Activated CD4-positive, alpha-beta memory T cell treated with anti-CD3 and anti-CD28 coated beads for 36 hours (primary cell): ENCODE measurements around the gene ADPRS. TPM values are rescaled to one million over a fixed set of nuclear protein-coding genes. Genes with fewer than 3 reads are reported as not detected.

Experiments used
- CTCF ChIA-PET: fragments of 350-600 bp; sonication (Branson Sonifier 250); formaldehyde crosslinking; loops from one replicate; lab custom pipeline; 2021; ENCODE audit warnings: antibody characterized with exemption, inconsistent platforms; lab: Charles Lee
- POLR2A ChIA-PET: fragments of 350-600 bp; sonication (Branson Sonifier 250); formaldehyde crosslinking; loops from one replicate; lab custom pipeline; 2021; ENCODE audit warnings: antibody characterized with exemption; lab: Charles Lee
- DNase-seq: peaks from one replicate; pipeline ENCODE4 v3.0.0-alpha.2; 2020
- H3K27ac Mint-ChIP-seq: one replicate; pipeline ENCODE4 v1.8.0; 2021; ENCODE audit warnings: mixed read lengths
- H3K27me3 Mint-ChIP-seq: one replicate; pipeline ENCODE4 v1.8.0; 2021; ENCODE audit warnings: mixed read lengths
- H3K36me3 Mint-ChIP-seq: one replicate; pipeline ENCODE4 v1.8.0; 2021; ENCODE audit warnings: mixed read lengths
- H3K4me1 Mint-ChIP-seq: one replicate; pipeline ENCODE4 v1.8.0; 2021; ENCODE audit warnings: low read depth, mixed read lengths
- H3K4me3 Mint-ChIP-seq: one replicate; pipeline ENCODE4 v1.8.0; 2021; ENCODE audit warnings: mild to moderate bottlenecking, mixed read lengths
- H3K9me3 Mint-ChIP-seq: one replicate; pipeline ENCODE4 v1.8.0; 2021; ENCODE audit warnings: mixed read lengths
- intact Hi-C: fragments of 100-400 bp; cut with micrococcal nuclease; formaldehyde crosslinking; loops from one replicate; pipeline ENCODE4 v1.15.1; 2023
- total RNA-seq, 2 experiments: library from RNA; stranded (reverse); gene quantifications; one replicate each; pipeline ENCODE4 v1.2.3, GENCODE V29; 2021

Gene ADPRS
- 10 to 100 TPM; 33.3 TPM for total RNA-seq

GRCh38 chr1:36088577-36089392 lies at the start of gene ADPRS:
ADPRS (plus strand) TSS chr1:36088892; CDS start chr1:36088905, 13 bp downstream.
- no peaks in the 10 kb centered on the region for H3K9me3 Mint-ChIP-seq
- intact Hi-C loops, result loop anchor here (1.0 to 2.0 kb wide), 4 partner anchors 146 to 280 kb away; partner anchors contain the start of genes AGO1, AGO3 and AGO4
- CTCF ChIA-PET, result interaction anchor here (0.6 to 0.7 kb wide), 3 partner anchors 61 to 331 kb away, joined by 3 to 4 read pairs (median 3); no protein-coding TSS in a partner anchor
- POLR2A ChIA-PET, result interaction anchor here (1.2 kb wide), 1 partner anchor 157 kb away, joined by 3 read pairs; no protein-coding TSS in a partner anchor
- peak within 1 kb of the TSS; percentile 89 for H3K4me3 Mint-ChIP-seq
- H3K27ac Mint-ChIP-seq, result peak within 1 kb of the TSS; percentile 82
- DNase-seq, result peak; percentile 94
- H3K4me1 Mint-ChIP-seq, result peaks cover 15% of the 10 kb centered on the region
- peaks cover 11% of the 10 kb centered on the region for H3K36me3 Mint-ChIP-seq
- H3K27me3 Mint-ChIP-seq, result peaks cover 13% of the 10 kb centered on the region

- H3K4me3 Mint-ChIP-seq, result no peak overlapping the region
- no peak overlapping the region for H3K27ac Mint-ChIP-seq
- ChIA-PET POLR2A (no interaction called here), CTCF (no interaction called here)
- intact Hi-C loops, result no loop called here
- H3K36me3 Mint-ChIP-seq, result peaks cover 24% of the 10 kb centered on the region
- H3K27me3 Mint-ChIP-seq, result no peaks in the 10 kb centered on the region
- DNase-seq, result no peak
- H3K4me1 Mint-ChIP-seq, result no peaks in the 10 kb centered on the region
- H3K9me3 Mint-ChIP-seq, result no peaks in the 10 kb centered on the region
Measured at GRCh38 chr1:36040238-36040637, 48.5 kb upstream of the ADPRS start.

- Mint-ChIP-seq H3K36me3 (peaks cover 24% of the 10 kb centered on the region), H3K27me3 (no peaks in the 10 kb centered on the region), H3K4me3 (no peak overlapping the region), H3K4me1 (no peaks in the 10 kb centered on the region), H3K27ac (no peak overlapping the region), H3K9me3 (peaks cover 3% of the 10 kb centered on the region)
- CTCF ChIA-PET, result no interaction called here
- no peak for DNase-seq
- POLR2A ChIA-PET, result no interaction called here
- intact Hi-C loops, result no loop called here
Measured at GRCh38 chr1:36051821-36052220, 36.9 kb upstream of the ADPRS start.

GRCh38 chr1:36053978-36054377 lies 34.7 kb upstream of the ADPRS start:
- no peak for DNase-seq
- Mint-ChIP-seq H3K27ac (no peak overlapping the region), H3K4me3 (no peak overlapping the region), H3K36me3 (peaks cover 9% of the 10 kb centered on the region), H3K27me3 (no peaks in the 10 kb centered on the region), H3K4me1 (no peaks in the 10 kb centered on the region), H3K9me3 (no peaks in the 10 kb centered on the region)
- ChIA-PET POLR2A (no interaction called here), CTCF (interaction anchor here (0.6 kb wide), 1 partner anchor 1270 kb away, joined by 3 read pairs; no protein-coding TSS in a partner anchor)
- intact Hi-C loops, result no loop called here

- DNase-seq, result no peak
- Mint-ChIP-seq H3K27me3 (no peaks in the 10 kb centered on the region), H3K36me3 (peaks cover 6% of the 10 kb centered on the region), H3K4me1 (no peaks in the 10 kb centered on the region), H3K4me3 (no peak overlapping the region), H3K27ac (no peak overlapping the region), H3K9me3 (no peaks in the 10 kb centered on the region)
- POLR2A ChIA-PET, result no interaction called here
- CTCF ChIA-PET, result no interaction called here
- intact Hi-C loops, result no loop called here
Measured at GRCh38 chr1:36055706-36056105, 33.0 kb upstream of the ADPRS start.

- no peak for DNase-seq
- Mint-ChIP-seq H3K36me3 (no peaks in the 10 kb centered on the region), H3K9me3 (no peaks in the 10 kb centered on the region), H3K4me3 (no peak overlapping the region), H3K4me1 (no peaks in the 10 kb centered on the region), H3K27ac (no peak overlapping the region), H3K27me3 (no peaks in the 10 kb centered on the region)
- ChIA-PET POLR2A (no interaction called here), CTCF (no interaction called here)
- intact Hi-C loops, result no loop called here
Measured at GRCh38 chr1:36062315-36062714, 26.4 kb upstream of the ADPRS start.

GRCh38 chr1:36067871-36068270 lies 20.8 kb upstream of the ADPRS start:
- CTCF ChIA-PET, result no interaction called here
- no peaks in the 10 kb centered on the region for H3K36me3 Mint-ChIP-seq
- H3K27me3 Mint-ChIP-seq, result no peaks in the 10 kb centered on the region
- no peak overlapping the region for H3K4me3 Mint-ChIP-seq
- POLR2A ChIA-PET, result no interaction called here
- H3K4me1 Mint-ChIP-seq, result no peaks in the 10 kb centered on the region
- no peaks in the 10 kb centered on the region for H3K9me3 Mint-ChIP-seq
- DNase-seq, result no peak
- H3K27ac Mint-ChIP-seq, result no peak overlapping the region
- intact Hi-C loops, result no loop called here

- H3K4me1 Mint-ChIP-seq, result no peaks in the 10 kb centered on the region
- intact Hi-C loops, result no loop called here
- no peaks in the 10 kb centered on the region for H3K9me3 Mint-ChIP-seq
- DNase-seq, result no peak
- no peaks in the 10 kb centered on the region for H3K36me3 Mint-ChIP-seq
- POLR2A ChIA-PET, result no interaction called here
- H3K4me3 Mint-ChIP-seq, result no peak overlapping the region
- H3K27ac Mint-ChIP-seq, result no peak overlapping the region
- no peaks in the 10 kb centered on the region for H3K27me3 Mint-ChIP-seq
- CTCF ChIA-PET, result no interaction called here
Measured at GRCh38 chr1:36068866-36069265, 19.8 kb upstream of the ADPRS start.

- DNase-seq, result no peak
- ChIA-PET CTCF (no interaction called here), POLR2A (no interaction called here)
- Mint-ChIP-seq H3K27me3 (no peaks in the 10 kb centered on the region), H3K27ac (no peak overlapping the region), H3K4me3 (no peak overlapping the region), H3K36me3 (no peaks in the 10 kb centered on the region), H3K4me1 (no peaks in the 10 kb centered on the region), H3K9me3 (no peaks in the 10 kb centered on the region)
- intact Hi-C loops, result no loop called here
Measured at GRCh38 chr1:36070349-36070748, 18.3 kb upstream of the ADPRS start.

- Mint-ChIP-seq H3K27me3 (peaks cover 2% of the 10 kb centered on the region), H3K27ac (no peak overlapping the region), H3K36me3 (no peaks in the 10 kb centered on the region), H3K4me1 (no peaks in the 10 kb centered on the region), H3K4me3 (no peak overlapping the region), H3K9me3 (no peaks in the 10 kb centered on the region)
- ChIA-PET CTCF (no interaction called here), POLR2A (interaction anchor here (0.5 kb wide), 1 partner anchor 146 kb away, joined by 3 read pairs; the partner anchor contains the start of gene AGO3)
- intact Hi-C loops, result no loop called here
- no peak for DNase-seq
Measured at GRCh38 chr1:36076979-36077573, 11.6 kb upstream of the ADPRS start.

- H3K36me3 Mint-ChIP-seq, result no peaks in the 10 kb centered on the region
- ChIA-PET POLR2A (no interaction called here), CTCF (no interaction called here)
- no peak for DNase-seq
- intact Hi-C loops, result no loop called here
- peaks cover 3% of the 10 kb centered on the region for H3K4me1 Mint-ChIP-seq
- H3K27ac Mint-ChIP-seq, result no peak overlapping the region
- H3K27me3 Mint-ChIP-seq, result peaks cover 19% of the 10 kb centered on the region
- H3K9me3 Mint-ChIP-seq, result no peaks in the 10 kb centered on the region
- no peak overlapping the region for H3K4me3 Mint-ChIP-seq
Measured at GRCh38 chr1:36080236-36080635, 8.5 kb upstream of the ADPRS start.

GRCh38 chr1:36080801-36081200 lies 7.9 kb upstream of the ADPRS start:
- intact Hi-C loops, result no loop called here
- H3K27me3 Mint-ChIP-seq, result peaks cover 20% of the 10 kb centered on the region
- H3K36me3 Mint-ChIP-seq, result no peaks in the 10 kb centered on the region
- CTCF ChIA-PET, result no interaction called here
- H3K4me1 Mint-ChIP-seq, result peaks cover 3% of the 10 kb centered on the region
- H3K27ac Mint-ChIP-seq, result no peak overlapping the region
- no peak for DNase-seq
- no peak overlapping the region for H3K4me3 Mint-ChIP-seq
- POLR2A ChIA-PET, result no interaction called here
- H3K9me3 Mint-ChIP-seq, result no peaks in the 10 kb centered on the region
